Vagina (tissue), 2 donors: ENCODE measurements around the gene PSMD14. TPM values are rescaled to one million over a fixed set of nuclear protein-coding genes. Genes with fewer than 3 reads are reported as not detected.

Experiments
- DNase-seq, 2 donors: peaks; one replicate each; pipeline ENCODE4 v3.0.0-alpha.2; 2017; ENCODE audit errors: extremely low spot score in 2 of 2
- H3K27ac ChIP-seq: fragments of 200-600 bp; sonication (generic); one replicate; pipeline ENCODE4 v1.5.1; 2019
- H3K27me3 ChIP-seq: fragments of 200-600 bp; sonication (generic); one replicate; pipeline ENCODE4 v1.5.1; 2019
- H3K36me3 ChIP-seq, 2 donors: fragments of 200-600 bp; sonication (generic); one replicate each; pipeline ENCODE4 v1.5.1; 2017 to 2019
- H3K4me1 ChIP-seq: fragments of 200-600 bp; sonication (generic); one replicate; pipeline ENCODE4 v1.5.1; 2019
- H3K4me3 ChIP-seq, 2 donors: fragments of 200-600 bp; sonication (generic); 1 replicate in 1 of 2; 2 replicates in 1 of 2; pipeline ENCODE4 v1.5.1; 2016 to 2019
- H3K9me3 ChIP-seq: fragments of 200-600 bp; sonication (generic); one replicate; pipeline ENCODE4 v1.5.1; 2019
- CTCF ChIP-seq, 3 experiments: fragments of 450-650 bp in 2 of 3; fragments of 200-600 bp in 1 of 3; sonication (generic) in 1 of 3; IDR thresholded peaks; one replicate each; pipeline ENCODE4 v1.5.1; 2017 to 2019; ENCODE audit warnings: antibody characterized with exemption in 3 of 3, mild to moderate bottlenecking in 2 of 3, moderate library complexity in 2 of 3
- POLR2A ChIP-seq, 2 donors: fragments of 450-650 bp; IDR thresholded peaks; one replicate each; pipeline ENCODE4 v1.6.1; 2017; ENCODE audit warnings: antibody characterized with exemption in 2 of 2, mild to moderate bottlenecking in 2 of 2, moderate library complexity in 2 of 2
- POLR2AphosphoS5 ChIP-seq, 2 donors: sonication (generic); formaldehyde crosslinking; IDR thresholded peaks; one replicate each; pipeline ENCODE4 v1.9.0; 2017; ENCODE audit warnings: antibody characterized with exemption in 2 of 2, mild to moderate bottlenecking in 2 of 2, low read depth in 1 of 2; ENCODE audit not compliant: insufficient read depth in 1 of 2
- intact Hi-C: fragments of 100-400 bp; cut with DNase I; formaldehyde crosslinking; loops from one replicate; pipeline ENCODE4 v1.15.1; 2023
- total RNA-seq: library from RNA; depleted of rRNA; stranded (reverse); fragments of >200 nt; gene quantifications from one replicate; pipeline ENCODE4 v1.2.3, GENCODE V29; 2016

Gene PSMD14
- total RNA-seq, 1 donor from 2014 or later = 34.4 TPM

DNA sequence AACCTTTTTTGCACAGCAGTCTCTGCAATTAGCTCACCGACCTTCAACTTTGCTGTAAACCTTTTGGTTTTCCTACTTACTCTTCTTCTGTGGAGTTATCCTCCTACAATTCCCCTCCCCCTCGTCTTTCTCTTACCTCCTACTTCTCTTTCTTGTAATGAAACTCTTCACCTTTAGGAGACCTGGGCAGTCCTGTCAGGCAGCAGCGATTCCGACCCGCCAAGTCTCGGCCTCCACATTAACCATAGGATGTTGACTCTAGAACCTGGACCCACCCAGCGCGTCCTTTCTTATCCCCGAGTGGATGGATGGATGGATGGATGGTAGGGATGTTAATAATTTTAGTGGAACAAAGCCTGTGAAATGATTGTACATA is 116.2 kb downstream of the PSMD14 start:
- no peak for DNase-seq
- H3K9me3 ChIP-seq = no peaks in the 10 kb centered on the region
- H3K27ac ChIP-seq = no peak overlapping the region
- peaks cover 36% of the 10 kb centered on the region for H3K27me3 ChIP-seq
- intact Hi-C loops = no loop called here
- H3K4me1 ChIP-seq = peaks cover 14% of the 10 kb centered on the region
- peak overlapping the region in 1 of 2 donors; percentile 23 for H3K4me3 ChIP-seq
- no peaks in the 10 kb centered on the region for H3K36me3 ChIP-seq
- TF ChIP-seq CTCF (IDR thresholded peaks at IDR 0.05) = no peak
- no peak for TF ChIP-seq POLR2A (IDR thresholded peaks at IDR 0.05)

GRCh38 chr2:161424891-161425727 is 116.9 kb downstream of the PSMD14 start:
- no peak overlapping the region for H3K4me3 ChIP-seq
- H3K4me1 ChIP-seq = peaks cover 14% of the 10 kb centered on the region
- H3K27me3 ChIP-seq = peaks cover 36% of the 10 kb centered on the region
- H3K27ac ChIP-seq = no peak overlapping the region
- no peak for DNase-seq
- intact Hi-C loops = no loop called here
- no peaks in the 10 kb centered on the region for H3K36me3 ChIP-seq
- H3K9me3 ChIP-seq = no peaks in the 10 kb centered on the region
- TF ChIP-seq CTCF (IDR thresholded peaks at IDR 0.05) = no peak
- TF ChIP-seq POLR2AphosphoS5 (IDR thresholded peaks at IDR 0.05; ENCODE audit: insufficient read depth in 1 of 2, low read depth in 1 of 2) = no peak
- TF ChIP-seq POLR2A (IDR thresholded peaks at IDR 0.05) = no peak

DNA sequence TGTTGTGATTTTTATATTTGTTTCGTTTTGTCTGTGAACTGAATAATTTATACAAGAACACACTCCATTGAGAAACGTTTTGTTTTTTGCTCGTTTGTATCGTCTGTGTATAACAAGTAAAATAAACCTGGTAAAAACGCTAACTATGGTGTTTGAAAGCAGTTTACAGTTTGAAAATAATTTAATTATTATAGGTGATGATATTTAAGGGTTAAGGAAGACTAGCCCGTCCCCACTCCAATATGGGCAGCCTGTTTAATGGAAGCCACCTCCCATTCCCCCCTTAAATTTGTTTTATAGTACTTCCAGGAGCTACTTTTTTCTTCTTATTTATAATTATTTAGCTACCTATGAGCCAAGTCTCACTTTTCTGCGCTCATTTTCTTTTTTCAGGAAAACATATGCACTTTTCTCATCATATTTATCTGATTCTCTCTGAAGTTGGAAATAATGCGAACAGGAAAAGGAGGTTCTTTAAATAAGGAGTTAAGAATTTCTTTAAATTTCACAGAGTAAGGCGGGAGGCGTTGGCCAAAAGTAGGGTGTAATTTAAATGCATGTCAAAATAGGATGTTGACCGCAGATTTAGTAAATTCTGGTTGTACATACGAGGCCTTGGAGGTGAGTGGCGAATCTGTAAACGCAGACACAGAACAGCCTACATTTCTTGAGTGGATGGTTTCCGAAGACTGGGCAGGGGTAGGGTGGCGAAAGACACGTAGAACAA is 117.7 kb downstream of the PSMD14 start:
- H3K27me3 ChIP-seq = peaks cover 36% of the 10 kb centered on the region
- no peak overlapping the region for H3K4me3 ChIP-seq
- no peak for TF ChIP-seq POLR2A (IDR thresholded peaks at IDR 0.05)
- no peak for TF ChIP-seq CTCF (IDR thresholded peaks at IDR 0.05)
- no peak for TF ChIP-seq POLR2AphosphoS5 (IDR thresholded peaks at IDR 0.05; ENCODE audit: insufficient read depth in 1 of 2, low read depth in 1 of 2)
- no peaks in the 10 kb centered on the region for H3K36me3 ChIP-seq
- intact Hi-C loops = no loop called here
- peaks cover 14% of the 10 kb centered on the region for H3K4me1 ChIP-seq
- no peak overlapping the region for H3K27ac ChIP-seq
- no peak for DNase-seq
- H3K9me3 ChIP-seq = no peaks in the 10 kb centered on the region

DNA sequence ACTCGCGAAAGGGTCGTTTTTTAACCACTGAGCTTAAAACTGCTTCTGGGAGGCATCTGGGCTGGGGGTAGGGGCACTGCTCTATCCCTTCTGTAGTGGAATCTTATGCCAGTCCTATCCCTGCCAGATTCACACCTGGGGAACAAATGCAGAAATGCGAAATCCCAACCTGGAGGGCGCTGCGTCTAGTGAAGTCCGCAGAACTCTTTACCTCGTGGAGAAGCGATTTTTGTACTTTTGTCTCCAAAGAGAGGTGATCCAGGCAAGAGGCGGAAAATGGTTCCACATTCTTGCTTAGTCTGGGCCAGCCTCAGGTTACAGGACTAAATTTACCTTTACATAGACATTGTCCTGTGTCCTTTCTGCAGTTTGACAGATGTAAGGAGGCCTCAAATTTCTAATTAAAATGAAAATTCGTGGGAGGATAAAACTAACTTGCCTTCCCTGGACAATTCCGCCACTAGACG is 118.3 kb downstream of the PSMD14 start:
- H3K9me3 ChIP-seq = no peaks in the 10 kb centered on the region
- intact Hi-C loops = no loop called here
- no peaks in the 10 kb centered on the region for H3K36me3 ChIP-seq
- no peak overlapping the region for H3K4me3 ChIP-seq
- H3K27me3 ChIP-seq = peaks cover 36% of the 10 kb centered on the region
- H3K27ac ChIP-seq = no peak overlapping the region
- no peak for TF ChIP-seq POLR2AphosphoS5 (IDR thresholded peaks at IDR 0.05; ENCODE audit: insufficient read depth in 1 of 2, low read depth in 1 of 2)
- no peak for TF ChIP-seq POLR2A (IDR thresholded peaks at IDR 0.05)
- TF ChIP-seq CTCF (IDR thresholded peaks at IDR 0.05) = no peak
- no peak for DNase-seq
- H3K4me1 ChIP-seq = peaks cover 14% of the 10 kb centered on the region
